ENCODE results near the gene GGT6. TPM values are rescaled to one million over a fixed set of nuclear protein-coding genes. Genes with fewer than 3 reads are reported as not detected.

GGT6 gene
- total and polyA plus RNA-seq, 2 of the 13 experiments (the other 11 are each of a cell fraction or from before 2014, with no cell fraction given): 0.16 to 0.80 TPM

DNA sequence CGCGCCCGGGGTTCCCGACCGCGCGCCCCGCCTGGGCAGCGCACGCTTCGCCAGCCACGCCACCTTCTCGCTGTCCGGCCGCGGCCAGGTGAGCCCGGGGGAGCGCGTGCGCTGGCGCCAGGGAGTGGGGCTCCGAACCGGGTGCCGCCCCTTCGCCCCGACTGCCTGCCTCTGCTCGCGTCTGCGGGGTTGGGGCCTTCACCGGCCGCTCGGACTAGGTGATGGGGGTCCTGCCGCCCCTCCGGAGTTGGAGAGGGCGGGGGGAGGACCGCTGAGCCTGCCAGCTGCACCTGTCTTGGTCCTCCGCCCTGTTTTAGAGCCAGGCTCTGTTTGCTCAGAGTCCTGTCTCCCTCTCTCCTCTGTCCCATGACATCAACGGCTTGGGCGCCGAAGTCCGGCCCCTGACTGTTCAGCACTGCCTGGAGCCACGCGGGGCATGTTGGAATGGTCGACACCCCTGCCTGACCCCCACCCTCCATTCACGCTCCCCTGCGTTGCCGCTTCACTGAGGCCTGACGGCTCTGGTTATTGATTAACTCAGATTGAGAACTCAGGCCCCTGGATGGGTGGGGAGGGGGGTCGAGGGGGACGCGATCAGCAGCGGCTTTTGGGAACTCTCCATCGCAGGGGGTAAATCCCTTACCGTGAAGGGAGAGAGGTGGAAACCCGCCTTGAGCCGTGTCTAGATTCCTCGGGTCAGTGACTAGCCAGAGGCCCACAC is 24.7 kb upstream of the GGT6 start (continued):
- TF ChIP-seq, protein P1, sequence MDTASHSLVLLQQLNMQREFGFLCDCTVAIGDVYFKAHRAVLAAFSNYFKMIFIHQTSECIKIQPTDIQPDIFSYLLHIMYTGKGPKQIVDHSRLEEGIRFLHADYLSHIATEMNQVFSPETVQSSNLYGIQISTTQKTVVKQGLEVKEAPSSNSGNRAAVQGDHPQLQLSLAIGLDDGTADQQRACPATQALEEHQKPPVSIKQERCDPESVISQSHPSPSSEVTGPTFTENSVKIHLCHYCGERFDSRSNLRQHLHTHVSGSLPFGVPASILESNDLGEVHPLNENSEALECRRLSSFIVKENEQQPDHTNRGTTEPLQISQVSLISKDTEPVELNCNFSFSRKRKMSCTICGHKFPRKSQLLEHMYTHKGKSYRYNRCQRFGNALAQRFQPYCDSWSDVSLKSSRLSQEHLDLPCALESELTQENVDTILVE (CRISPR knock-in tag; IDR thresholded peaks at IDR 0.05): no peak
- TF ChIP-seq FOXA1 (IDR thresholded peaks at IDR 0.05) (no peak), FOXA1 (CRISPR knock-in tag; IDR thresholded peaks at IDR 0.05) (no peak), POLR2G (IDR thresholded peaks at IDR 0.05; ENCODE audit: low read depth, low read length) (no peak), SMAD1 (CRISPR knock-in tag; IDR thresholded peaks at IDR 0.05; ENCODE audit: borderline replicate concordance, low read depth) (no peak), ZNF232 (CRISPR knock-in tag; IDR thresholded peaks at IDR 0.05; ENCODE audit: borderline replicate concordance) (no peak), ARNTL (CRISPR knock-in tag; IDR thresholded peaks at IDR 0.05) (no peak), MATR3 (CRISPR knock-in tag; IDR thresholded peaks at IDR 0.05) (no peak), ZSCAN25 (CRISPR knock-in tag; IDR thresholded peaks at IDR 0.05) (peak; percentile 93), SOX13 (IDR thresholded peaks at IDR 0.05) (no peak), SOX13 (CRISPR knock-in tag; conservative IDR thresholded peaks at IDR 0.05 in 1 of 2, IDR thresholded peaks at IDR 0.05 in 1 of 2) (no peak), RELA (CRISPR knock-in tag; IDR thresholded peaks at IDR 0.05) (no peak), MED8 (CRISPR knock-in tag; IDR thresholded peaks at IDR 0.05; ENCODE audit: insufficient replicate concordance) (no peak), XRCC5 (optimal IDR thresholded peaks at IDR 0.05; ENCODE audit: low read length) (peak; percentile 20), SATB2 (CRISPR knock-in tag; IDR thresholded peaks at IDR 0.05) (no peak), ZNF335 (CRISPR knock-in tag; IDR thresholded peaks at IDR 0.05) (no peak), NPAS2 (CRISPR knock-in tag; IDR thresholded peaks at IDR 0.05; ENCODE audit: borderline replicate concordance) (no peak), TBX2 (CRISPR knock-in tag; IDR thresholded peaks at IDR 0.05; ENCODE audit: borderline replicate concordance) (peak; percentile 23; the same call in 1 of the 2 replicates), MYNN (CRISPR knock-in tag; IDR thresholded peaks at IDR 0.05; ENCODE audit: low read depth) (no peak), HNRNPLL (IDR thresholded peaks at IDR 0.05; ENCODE audit: low read depth, low read length, poor library complexity, severe bottlenecking) (peak; percentile 18)
- TF ChIP-seq, protein P2, sequence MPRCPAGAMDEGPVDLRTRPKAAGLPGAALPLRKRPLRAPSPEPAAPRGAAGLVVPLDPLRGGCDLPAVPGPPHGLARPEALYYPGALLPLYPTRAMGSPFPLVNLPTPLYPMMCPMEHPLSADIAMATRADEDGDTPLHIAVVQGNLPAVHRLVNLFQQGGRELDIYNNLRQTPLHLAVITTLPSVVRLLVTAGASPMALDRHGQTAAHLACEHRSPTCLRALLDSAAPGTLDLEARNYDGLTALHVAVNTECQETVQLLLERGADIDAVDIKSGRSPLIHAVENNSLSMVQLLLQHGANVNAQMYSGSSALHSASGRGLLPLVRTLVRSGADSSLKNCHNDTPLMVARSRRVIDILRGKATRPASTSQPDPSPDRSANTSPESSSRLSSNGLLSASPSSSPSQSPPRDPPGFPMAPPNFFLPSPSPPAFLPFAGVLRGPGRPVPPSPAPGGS (CRISPR knock-in tag; IDR thresholded peaks at IDR 0.05): no peak
- TF ChIP-seq, protein P3, sequence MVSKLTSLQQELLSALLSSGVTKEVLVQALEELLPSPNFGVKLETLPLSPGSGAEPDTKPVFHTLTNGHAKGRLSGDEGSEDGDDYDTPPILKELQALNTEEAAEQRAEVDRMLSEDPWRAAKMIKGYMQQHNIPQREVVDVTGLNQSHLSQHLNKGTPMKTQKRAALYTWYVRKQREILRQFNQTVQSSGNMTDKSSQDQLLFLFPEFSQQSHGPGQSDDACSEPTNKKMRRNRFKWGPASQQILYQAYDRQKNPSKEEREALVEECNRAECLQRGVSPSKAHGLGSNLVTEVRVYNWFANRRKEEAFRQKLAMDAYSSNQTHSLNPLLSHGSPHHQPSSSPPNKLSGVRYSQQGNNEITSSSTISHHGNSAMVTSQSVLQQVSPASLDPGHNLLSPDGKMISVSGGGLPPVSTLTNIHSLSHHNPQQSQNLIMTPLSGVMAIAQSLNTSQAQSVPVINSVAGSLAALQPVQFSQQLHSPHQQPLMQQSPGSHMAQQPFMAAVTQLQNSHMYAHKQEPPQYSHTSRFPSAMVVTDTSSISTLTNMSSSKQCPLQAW (CRISPR knock-in tag; IDR thresholded peaks at IDR 0.05): 0 out of 2 replicates have a peak, but pooled peaks have one; percentile 16
- TF ChIP-seq, protein P4, sequence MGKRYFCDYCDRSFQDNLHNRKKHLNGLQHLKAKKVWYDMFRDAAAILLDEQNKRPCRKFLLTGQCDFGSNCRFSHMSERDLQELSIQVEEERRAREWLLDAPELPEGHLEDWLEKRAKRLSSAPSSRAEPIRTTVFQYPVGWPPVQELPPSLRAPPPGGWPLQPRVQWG (CRISPR knock-in tag; IDR thresholded peaks at IDR 0.05; ENCODE audit: borderline replicate concordance, low read depth): no peak
- TF ChIP-seq, protein P5, sequence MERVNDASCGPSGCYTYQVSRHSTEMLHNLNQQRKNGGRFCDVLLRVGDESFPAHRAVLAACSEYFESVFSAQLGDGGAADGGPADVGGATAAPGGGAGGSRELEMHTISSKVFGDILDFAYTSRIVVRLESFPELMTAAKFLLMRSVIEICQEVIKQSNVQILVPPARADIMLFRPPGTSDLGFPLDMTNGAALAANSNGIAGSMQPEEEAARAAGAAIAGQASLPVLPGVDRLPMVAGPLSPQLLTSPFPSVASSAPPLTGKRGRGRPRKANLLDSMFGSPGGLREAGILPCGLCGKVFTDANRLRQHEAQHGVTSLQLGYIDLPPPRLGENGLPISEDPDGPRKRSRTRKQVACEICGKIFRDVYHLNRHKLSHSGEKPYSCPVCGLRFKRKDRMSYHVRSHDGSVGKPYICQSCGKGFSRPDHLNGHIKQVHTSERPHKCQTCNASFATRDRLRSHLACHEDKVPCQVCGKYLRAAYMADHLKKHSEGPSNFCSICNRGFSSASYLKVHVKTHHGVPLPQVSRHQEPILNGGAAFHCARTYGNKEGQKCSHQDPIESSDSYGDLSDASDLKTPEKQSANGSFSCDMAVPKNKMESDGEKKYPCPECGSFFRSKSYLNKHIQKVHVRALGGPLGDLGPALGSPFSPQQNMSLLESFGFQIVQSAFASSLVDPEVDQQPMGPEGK (CRISPR knock-in tag; IDR thresholded peaks at IDR 0.05): peak; percentile 47; the same call in 1 of the 2 replicates
